GM19238 (cell line): ENCODE results near the gene KCTD13.
"Not testable (repeated sequence)": the region's sequence is repeated elsewhere in the genome, so short reads cannot be mapped to it uniquely, and the experiment has no call there.

Experiments
- DNase-seq: peaks from one replicate; pipeline ENCODE4 v3.0.0; 2011; ENCODE audit warnings: low spot score; ENCODE audit not compliant: insufficient read length

Gene KCTD13, protein sequence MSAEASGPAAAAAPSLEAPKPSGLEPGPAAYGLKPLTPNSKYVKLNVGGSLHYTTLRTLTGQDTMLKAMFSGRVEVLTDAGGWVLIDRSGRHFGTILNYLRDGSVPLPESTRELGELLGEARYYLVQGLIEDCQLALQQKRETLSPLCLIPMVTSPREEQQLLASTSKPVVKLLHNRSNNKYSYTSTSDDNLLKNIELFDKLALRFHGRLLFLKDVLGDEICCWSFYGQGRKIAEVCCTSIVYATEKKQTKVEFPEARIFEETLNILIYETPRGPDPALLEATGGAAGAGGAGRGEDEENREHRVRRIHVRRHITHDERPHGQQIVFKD

GRCh38 chr16:29925781-29926710, at the start of gene KCTD13:
Gene KCTD13, minus strand, starts transcription at chr16:29926226. Its CDS starts 193 bp downstream, at chr16:29926033.
- peak; percentile 96 for DNase-seq

DNA sequence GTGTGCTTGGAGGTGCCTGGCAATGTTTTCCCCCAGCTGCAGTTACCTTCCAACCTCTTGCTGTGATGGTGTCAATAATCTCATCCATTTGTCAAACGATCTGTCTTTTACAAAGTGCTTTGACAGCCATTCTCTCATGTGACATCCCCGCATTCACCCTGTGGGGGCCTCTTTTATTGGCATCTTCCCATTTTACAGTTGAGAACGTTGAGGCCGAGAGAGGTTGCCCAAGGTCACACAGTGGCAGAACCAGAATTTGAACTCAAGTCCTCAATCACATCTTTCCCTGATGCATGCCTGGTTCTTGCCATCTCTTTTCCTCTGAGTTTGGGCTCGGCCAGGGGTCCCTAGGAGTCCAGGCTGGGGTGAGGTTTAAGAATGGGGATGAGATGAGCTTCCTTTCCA, 49.1 kb upstream of the KCTD13 start:
- no peak for DNase-seq

DNA sequence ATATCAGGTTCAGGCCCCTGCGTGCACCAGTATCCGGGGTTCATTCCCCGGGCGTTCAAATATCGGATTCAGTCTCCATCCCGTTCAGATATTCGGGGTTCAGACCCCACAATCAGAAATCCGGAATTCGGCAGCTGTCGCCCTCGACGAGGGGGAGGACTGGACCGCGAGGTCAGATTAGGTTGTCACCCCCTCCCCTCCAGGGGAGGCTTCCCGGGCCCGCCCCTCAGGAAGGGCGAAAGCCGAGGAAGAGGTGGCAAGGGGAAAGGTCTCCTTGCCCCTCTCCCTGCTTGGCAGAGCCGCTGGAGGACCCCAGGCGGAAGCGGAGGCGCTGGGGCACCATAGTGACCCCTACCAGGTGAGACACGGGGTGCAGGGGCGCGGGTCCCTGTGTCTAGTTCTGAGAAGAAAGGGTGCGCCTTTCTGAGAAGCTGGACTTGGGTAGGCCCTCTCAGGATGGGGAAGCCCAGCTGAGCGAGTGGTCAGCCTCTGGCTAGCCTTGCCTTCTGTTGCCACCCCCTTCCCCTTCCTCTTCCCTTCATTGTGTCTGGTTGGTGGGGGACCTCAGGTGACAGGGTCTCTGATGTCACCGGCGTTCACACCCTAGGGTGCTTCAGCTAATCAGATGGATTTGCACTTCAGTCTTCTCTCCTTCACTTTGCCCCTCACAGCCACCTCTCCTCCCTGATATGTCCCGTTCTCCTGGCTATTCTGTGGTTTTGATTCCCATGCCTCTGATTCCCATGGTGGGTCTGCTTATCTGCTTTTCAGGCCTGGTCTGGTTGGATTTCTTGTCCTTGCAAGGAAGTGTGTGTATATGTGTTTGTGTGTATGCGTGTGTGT, 48.5 kb upstream of the KCTD13 start:
- no peak for DNase-seq

DNA sequence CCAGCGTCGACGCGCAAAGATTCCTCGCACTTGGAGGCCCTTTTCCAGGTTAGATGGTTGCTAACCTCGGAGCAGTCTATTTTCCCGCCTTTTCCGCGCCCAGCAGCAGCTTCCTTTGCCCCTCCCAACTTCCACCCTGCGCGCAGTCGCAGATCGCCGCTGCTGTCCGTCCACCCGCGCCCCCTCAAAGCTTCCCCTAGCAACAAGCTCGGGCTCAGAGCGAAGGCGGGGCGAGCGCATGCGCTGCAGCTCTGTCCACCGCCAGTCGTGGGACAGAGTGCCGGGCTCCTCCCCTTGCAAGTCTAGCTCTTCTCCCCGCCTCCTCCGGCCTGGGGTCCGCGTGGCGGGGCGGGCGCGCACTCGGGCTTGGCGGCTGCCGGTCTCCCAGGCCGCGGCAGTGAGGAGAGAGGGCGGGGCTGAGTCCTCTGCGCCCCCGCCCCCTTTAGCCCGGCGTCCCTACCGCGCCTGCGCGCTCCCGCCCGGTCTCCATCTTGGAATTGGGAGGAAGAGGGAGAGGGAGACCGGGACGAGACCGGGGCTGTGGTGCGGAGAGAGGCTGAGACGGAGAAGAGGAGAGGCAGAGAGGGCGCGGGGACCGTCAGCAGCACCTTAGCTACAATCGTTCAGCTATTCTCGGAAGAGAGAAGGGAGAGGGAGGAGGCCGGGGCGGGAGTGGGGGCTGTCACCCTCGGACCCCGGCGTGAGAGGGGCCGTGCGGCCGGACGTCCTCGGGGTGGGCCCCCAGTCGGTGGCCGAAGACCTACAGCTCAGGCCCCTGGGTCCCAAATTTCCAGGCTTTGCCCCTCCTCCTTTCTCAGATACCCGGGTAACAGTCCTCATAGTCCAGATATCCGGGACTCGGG, 47.6 kb upstream of the KCTD13 start, which contains the start of gene TAOK2:
Gene TAOK2 (plus strand): TSS at position 485 of the 863 bp plus-strand sequence. CDS start 3,905 bp downstream, outside the sequence.
- peak; percentile 99 for DNase-seq

- no peak for DNase-seq
Measured at GRCh38 chr16:29972992-29973383, 47.0 kb upstream of the KCTD13 start.

GRCh38 chr16:29972500-29972899, 46.5 kb upstream of the KCTD13 start:
- DNase-seq: no peak

DNA sequence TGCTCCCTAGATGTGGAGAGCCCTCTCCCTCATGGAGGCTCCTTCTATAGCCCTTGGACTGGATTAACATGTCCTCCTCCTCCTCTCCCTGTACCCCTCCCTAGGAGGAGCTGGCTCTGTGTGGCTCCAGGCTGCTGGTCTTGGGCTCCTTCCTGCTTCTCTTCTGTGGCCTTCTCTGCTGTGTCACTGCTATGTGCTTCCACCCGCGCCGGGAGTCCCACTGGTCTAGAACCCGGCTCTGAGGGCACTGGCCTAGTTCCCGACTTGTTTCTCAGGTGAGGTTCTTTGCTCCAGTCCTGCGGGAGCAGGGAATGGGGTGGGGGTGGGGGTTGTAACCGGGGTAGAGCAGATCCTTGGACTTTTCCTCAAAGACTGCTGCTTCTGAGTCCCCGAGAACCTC, 45.3 kb upstream of the KCTD13 start:
- DNase-seq: no peak

GRCh38 chr16:29968205-29968604, 42.2 kb upstream of the KCTD13 start:
- DNase-seq: no peak

DNA sequence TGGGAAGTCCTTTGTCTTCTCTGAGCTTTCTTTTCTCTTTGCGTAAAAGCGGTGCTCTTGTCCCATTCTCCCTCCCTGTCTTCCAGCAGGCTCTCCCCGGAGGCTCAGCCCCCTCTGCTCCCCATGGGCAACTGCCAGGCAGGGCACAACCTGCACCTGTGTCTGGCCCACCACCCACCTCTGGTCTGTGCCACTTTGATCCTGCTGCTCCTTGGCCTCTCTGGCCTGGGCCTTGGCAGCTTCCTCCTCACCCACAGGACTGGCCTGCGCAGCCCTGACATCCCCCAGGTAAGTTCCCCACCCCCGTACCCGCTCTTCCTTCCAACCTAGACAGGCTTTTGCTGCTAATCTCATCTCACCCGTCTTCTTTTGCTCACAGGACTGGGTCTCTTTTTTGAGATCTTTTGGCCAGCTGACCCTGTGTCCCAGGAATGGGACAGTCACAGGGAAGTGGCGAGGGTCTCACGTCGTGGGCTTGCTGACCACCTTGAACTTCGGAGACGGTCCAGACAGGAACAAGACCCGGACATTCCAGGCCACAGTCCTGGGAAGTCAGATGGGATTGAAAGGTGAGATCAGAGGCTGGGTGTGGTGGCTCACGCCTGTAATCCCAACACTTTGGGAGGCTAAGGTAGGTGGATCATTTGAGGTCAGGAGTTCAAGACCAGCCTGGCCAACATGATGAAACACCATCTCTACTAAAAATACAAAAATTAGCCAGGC, 37.2 kb upstream of the KCTD13 start:
- no peak for DNase-seq

DNA sequence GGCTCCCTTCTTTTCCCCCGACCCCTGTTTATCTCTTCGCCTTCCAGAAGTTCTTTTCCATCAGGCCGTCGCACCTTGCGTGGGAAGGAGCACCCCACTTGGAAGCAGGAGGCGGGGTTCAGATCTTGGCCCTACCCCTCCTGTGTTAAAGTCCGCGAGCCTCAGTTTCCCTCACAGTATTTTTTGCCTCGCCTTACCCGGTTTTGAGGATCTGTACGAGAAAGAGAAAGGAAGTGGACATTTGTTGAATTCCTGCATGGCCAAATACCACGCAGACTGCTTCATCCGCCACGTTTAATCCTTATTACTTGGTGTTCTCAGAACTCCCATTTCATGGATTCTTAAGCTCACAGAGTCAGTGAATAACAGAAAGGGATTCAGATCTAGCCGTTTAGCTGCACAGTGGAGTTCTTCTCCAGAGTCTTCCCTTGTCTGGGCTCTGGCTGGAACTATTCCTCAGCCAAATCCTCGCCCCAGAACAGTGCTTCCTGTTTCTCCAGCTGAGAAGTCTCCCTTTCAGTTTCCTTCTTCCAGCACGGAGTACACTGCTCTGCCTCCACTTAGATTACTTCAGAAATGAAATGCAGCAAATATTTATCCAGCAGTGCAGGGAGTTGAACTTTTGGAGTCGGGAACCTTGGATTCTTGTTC, 36.4 kb upstream of the KCTD13 start:
- no peak for DNase-seq

GRCh38 chr16:29961479-29962343, 35.7 kb upstream of the KCTD13 start, which contains the start of gene TMEM219:
Gene TMEM219, plus strand, starts transcription at chr16:29962079. Its CDS starts 1,065 bp downstream, at chr16:29963144.
- peak; percentile 97 for DNase-seq

- no peak for DNase-seq
Measured at GRCh38 chr16:29961127-29961478, 35.1 kb upstream of the KCTD13 start.

GRCh38 chr16:29959821-29960220, 33.8 kb upstream of the KCTD13 start:
- DNase-seq: not testable (repeated sequence)

- DNase-seq: no peak
Measured at GRCh38 chr16:29959293-29959692, 33.3 kb upstream of the KCTD13 start.

DNA sequence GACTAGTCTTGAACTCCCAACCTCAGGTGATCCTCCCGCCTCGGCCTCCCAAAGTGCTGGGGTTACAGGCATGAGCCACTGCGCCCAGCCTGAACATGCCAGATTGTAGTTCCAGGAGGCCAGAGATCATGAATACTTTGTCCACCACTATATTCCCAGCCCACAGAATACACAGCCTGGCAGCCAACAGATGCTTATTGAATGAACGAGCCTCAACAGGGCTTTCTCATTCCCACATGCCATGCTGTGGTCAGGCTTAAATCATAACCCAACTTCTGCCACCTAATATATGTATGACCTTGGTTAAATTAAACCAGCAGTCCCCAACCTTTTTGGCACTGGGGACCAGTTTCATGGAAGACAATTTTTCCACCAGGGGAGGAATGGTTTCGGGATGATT, 32.7 kb upstream of the KCTD13 start:
- no peak for DNase-seq

DNA sequence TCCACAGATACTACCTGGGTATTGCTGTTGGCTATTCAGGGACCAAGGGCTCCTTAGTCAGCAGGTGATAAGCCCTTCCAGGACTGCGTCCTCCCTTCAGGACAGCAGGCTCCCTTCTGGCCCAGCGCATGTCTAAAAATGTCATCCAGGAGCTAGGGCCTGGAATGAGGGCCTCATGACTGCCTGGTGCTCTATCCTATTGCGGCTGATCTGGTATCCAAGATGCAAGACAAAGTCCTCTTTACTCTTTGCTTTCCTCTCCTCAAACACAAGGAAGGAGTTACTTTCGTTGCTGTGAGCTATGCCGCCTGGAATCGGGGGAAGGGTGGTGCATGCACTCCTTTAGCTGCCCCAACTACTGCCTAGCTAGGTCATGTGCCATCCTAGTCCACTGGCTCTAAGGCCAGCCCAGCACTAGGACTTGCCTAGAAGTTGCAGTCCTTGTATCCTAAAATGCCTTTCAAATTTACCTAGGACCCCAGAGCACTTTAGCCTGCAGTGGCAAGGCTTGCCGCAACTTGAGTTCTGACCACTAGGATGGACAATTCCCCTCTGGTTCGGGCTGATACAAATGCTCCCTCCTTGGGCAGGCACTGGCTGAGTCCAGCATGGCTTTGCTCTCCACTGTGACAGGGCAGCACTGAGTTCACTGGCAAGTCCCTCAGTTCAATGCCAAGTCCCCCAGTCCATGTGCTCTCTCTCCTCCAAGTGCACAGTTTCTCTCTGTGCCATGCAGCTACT, 25.8 kb upstream of the KCTD13 start:
- no peak for DNase-seq

- DNase-seq: no peak
Measured at GRCh38 chr16:29950806-29951461, 24.9 kb upstream of the KCTD13 start.
